ENCODE results near the gene NCS1.

DNA sequence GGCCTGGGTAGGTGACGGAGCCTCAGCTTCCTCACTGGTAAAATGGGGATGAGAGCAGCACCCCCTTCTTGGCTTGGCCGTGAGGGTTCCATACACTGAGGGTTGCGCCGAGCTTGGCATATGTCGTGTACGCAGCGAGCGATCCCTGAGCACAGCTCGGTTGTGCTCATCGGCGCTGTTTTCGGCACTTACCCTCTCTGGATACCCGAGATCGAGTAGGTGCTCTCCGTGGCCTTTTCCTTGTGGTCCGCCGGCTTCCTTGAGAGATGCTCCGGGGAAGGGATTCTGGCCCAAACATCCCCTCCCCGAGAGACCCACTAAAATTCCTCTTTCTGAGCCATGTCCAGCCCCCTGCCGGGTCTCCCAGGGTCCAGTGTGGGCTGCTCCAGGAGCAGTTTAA is 53.4 kb downstream of the NCS1 start:
- TF ChIP-seq CTCF (tag by site-specific recombination; IDR thresholded peaks at IDR 0.05) = no peak
- TF ChIP-seq ZSCAN16 (tag by site-specific recombination; IDR thresholded peaks at IDR 0.05) = no peak
- TF ChIP-seq, protein P1, sequence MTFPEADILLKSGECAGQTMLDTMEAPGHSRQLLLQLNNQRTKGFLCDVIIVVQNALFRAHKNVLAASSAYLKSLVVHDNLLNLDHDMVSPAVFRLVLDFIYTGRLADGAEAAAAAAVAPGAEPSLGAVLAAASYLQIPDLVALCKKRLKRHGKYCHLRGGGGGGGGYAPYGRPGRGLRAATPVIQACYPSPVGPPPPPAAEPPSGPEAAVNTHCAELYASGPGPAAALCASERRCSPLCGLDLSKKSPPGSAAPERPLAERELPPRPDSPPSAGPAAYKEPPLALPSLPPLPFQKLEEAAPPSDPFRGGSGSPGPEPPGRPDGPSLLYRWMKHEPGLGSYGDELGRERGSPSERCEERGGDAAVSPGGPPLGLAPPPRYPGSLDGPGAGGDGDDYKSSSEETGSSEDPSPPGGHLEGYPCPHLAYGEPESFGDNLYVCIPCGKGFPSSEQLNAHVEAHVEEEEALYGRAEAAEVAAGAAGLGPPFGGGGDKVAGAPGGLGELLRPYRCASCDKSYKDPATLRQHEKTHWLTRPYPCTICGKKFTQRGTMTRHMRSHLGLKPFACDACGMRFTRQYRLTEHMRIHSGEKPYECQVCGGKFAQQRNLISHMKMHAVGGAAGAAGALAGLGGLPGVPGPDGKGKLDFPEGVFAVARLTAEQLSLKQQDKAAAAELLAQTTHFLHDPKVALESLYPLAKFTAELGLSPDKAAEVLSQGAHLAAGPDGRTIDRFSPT (tag by site-specific recombination; IDR thresholded peaks at IDR 0.05) = no peak
- no peak for TF ChIP-seq ZNF747 (tag by site-specific recombination; IDR thresholded peaks at IDR 0.05)
- TF ChIP-seq ZBTB11 (tag by site-specific recombination; conservative IDR thresholded peaks at IDR 0.05; ENCODE audit: low read depth) = no peak
- TF ChIP-seq ZNF10 (tag by site-specific recombination; IDR thresholded peaks at IDR 0.05) = no peak
- TF ChIP-seq ZNF404 (tag by site-specific recombination; IDR thresholded peaks at IDR 0.05) = no peak
- no peak for TF ChIP-seq ZNF311 (tag by site-specific recombination; IDR thresholded peaks at IDR 0.05; ENCODE audit: borderline replicate concordance)
- TF ChIP-seq, protein P2, sequence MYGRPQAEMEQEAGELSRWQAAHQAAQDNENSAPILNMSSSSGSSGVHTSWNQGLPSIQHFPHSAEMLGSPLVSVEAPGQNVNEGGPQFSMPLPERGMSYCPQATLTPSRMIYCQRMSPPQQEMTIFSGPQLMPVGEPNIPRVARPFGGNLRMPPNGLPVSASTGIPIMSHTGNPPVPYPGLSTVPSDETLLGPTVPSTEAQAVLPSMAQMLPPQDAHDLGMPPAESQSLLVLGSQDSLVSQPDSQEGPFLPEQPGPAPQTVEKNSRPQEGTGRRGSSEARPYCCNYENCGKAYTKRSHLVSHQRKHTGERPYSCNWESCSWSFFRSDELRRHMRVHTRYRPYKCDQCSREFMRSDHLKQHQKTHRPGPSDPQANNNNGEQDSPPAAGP (tag by site-specific recombination; IDR thresholded peaks at IDR 0.05) = no peak
- no peak for TF ChIP-seq EGR2 (tag by site-specific recombination; IDR thresholded peaks at IDR 0.05; ENCODE audit: low read depth)
- no peak for TF ChIP-seq ZNF530 (tag by site-specific recombination; IDR thresholded peaks at IDR 0.05; ENCODE audit: low read depth)
- TF ChIP-seq GLI2 (tag by site-specific recombination; IDR thresholded peaks at IDR 0.05; ENCODE audit: borderline replicate concordance, low read depth) = no peak
- TF ChIP-seq, protein P3, sequence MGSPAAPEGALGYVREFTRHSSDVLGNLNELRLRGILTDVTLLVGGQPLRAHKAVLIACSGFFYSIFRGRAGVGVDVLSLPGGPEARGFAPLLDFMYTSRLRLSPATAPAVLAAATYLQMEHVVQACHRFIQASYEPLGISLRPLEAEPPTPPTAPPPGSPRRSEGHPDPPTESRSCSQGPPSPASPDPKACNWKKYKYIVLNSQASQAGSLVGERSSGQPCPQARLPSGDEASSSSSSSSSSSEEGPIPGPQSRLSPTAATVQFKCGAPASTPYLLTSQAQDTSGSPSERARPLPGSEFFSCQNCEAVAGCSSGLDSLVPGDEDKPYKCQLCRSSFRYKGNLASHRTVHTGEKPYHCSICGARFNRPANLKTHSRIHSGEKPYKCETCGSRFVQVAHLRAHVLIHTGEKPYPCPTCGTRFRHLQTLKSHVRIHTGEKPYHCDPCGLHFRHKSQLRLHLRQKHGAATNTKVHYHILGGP (tag by site-specific recombination; IDR thresholded peaks at IDR 0.05) = no peak
